22Rv1 (cell line): Measurements from ENCODE around the gene MGA.
A peak's percentile ranks its signal among the peaks of the same experiment; 100 is the strongest.

Experiments used
- H3K27ac ChIP-seq: fragments of 450-650 bp; 2 replicates; pipeline ENCODE4 v1.5.1; 2017
- ZFX ChIP-seq: fragments of 450-650 bp; IDR thresholded peaks from 2 replicates; pipeline ENCODE4 v1.6.1; 2017; ENCODE audit warnings: antibody characterized with exemption, borderline replicate concordance
- TF ChIP-seq, protein P1 (sequence below): fragments of 450-650 bp; IDR thresholded peaks from 2 replicates; pipeline ENCODE4 v1.5.1; 2017; ENCODE audit warnings: mild to moderate bottlenecking

Gene MGA

DNA sequence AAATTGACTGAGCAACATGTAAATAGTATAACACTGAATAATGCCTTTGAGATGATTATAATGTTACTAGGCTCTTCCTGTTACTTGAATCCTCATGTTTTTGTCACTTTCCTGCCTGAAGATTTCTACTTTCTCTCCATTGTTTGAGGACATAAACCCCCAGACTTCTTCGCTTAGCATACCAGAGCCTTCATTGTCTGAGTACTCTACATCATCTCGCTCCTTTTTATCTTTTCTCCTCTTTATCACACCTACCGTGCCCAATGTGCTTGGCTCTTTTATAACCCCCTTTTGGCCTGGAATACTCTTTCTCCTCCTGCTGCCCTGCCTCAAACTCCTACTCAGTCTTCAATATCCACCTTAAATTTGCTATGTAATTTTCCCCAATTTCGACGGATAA is 30.3 kb upstream of the MGA start:
- no peak overlapping the region for H3K27ac ChIP-seq
- no peak for TF ChIP-seq ZFX
- TF ChIP-seq, protein P1, sequence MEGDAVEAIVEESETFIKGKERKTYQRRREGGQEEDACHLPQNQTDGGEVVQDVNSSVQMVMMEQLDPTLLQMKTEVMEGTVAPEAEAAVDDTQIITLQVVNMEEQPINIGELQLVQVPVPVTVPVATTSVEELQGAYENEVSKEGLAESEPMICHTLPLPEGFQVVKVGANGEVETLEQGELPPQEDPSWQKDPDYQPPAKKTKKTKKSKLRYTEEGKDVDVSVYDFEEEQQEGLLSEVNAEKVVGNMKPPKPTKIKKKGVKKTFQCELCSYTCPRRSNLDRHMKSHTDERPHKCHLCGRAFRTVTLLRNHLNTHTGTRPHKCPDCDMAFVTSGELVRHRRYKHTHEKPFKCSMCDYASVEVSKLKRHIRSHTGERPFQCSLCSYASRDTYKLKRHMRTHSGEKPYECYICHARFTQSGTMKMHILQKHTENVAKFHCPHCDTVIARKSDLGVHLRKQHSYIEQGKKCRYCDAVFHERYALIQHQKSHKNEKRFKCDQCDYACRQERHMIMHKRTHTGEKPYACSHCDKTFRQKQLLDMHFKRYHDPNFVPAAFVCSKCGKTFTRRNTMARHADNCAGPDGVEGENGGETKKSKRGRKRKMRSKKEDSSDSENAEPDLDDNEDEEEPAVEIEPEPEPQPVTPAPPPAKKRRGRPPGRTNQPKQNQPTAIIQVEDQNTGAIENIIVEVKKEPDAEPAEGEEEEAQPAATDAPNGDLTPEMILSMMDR = no peak

- no peak overlapping the region for H3K27ac ChIP-seq
- TF ChIP-seq, protein P1 = no peak
- TF ChIP-seq ZFX = no peak
Measured at GRCh38 chr15:41630616-41631217, 29.5 kb upstream of the MGA start.

GRCh38 chr15:41631880-41632470 is 28.2 kb upstream of the MGA start:
- TF ChIP-seq, protein P1 = no peak
- TF ChIP-seq ZFX = no peak
- H3K27ac ChIP-seq = no peak overlapping the region

- peak overlapping the region; percentile 39 for H3K27ac ChIP-seq
- TF ChIP-seq, protein P1 = no peak
- no peak for TF ChIP-seq ZFX
Measured at GRCh38 chr15:41633609-41634008, 26.6 kb upstream of the MGA start.

DNA sequence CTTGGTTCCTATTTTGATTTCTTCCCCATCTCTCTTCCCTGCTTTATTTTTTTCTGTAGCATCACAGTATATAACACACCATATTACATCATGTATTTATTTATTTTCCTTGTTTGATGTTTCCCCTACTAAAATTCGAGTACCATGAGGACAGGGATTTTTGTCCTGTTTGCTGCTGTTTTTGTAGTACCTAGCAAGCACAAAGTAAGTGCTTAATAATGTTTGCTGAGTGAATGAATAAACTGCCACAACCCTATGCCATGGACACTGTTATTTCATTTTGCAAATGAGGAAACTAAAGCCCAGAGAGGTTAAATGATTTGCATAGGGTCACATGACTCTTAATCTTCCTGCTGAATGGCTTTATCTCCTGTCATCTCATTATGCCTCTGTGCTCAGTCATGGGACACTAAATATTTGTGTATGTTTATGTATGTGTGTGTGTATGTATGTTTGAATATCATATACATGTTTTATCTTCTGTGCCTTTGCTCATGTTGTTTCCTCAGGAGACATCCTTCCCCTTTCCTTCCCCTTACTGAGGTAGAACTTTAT is 26.1 kb upstream of the MGA start:
- TF ChIP-seq, protein P1 = no peak
- TF ChIP-seq ZFX = no peak
- H3K27ac ChIP-seq = peak overlapping the region; percentile 39

GRCh38 chr15:41637086-41637485 is 23.1 kb upstream of the MGA start:
- no peak overlapping the region for H3K27ac ChIP-seq
- no peak for TF ChIP-seq ZFX
- TF ChIP-seq, protein P1 = no peak

DNA sequence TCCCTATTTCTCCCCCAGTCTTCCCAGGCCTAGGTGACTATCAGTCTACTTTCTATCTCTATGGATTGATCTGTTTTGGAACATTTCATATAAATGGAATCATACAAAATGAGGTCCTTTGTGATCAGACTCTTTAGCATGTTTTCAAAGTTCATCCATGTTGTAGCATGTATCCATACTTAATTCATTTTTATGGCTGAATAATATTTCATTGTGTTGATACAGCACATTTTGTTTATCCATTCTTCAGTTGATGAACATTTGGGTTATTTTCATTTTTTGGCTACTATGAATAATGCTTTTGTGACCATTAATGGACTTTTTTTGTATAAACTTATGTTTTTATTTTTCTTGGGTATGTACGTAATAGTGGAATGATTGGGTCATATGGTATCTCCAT is 19.2 kb upstream of the MGA start:
- TF ChIP-seq ZFX = no peak
- TF ChIP-seq, protein P1 = no peak
- no peak overlapping the region for H3K27ac ChIP-seq
